ENCODE data around the gene SNX27.
A peak's percentile ranks its signal among the peaks of the same experiment; 100 is the strongest.
"Not testable (repeated sequence)": the region's sequence is repeated elsewhere in the genome, so short reads cannot be mapped to it uniquely, and the experiment has no call there.

Gene SNX27

DNA sequence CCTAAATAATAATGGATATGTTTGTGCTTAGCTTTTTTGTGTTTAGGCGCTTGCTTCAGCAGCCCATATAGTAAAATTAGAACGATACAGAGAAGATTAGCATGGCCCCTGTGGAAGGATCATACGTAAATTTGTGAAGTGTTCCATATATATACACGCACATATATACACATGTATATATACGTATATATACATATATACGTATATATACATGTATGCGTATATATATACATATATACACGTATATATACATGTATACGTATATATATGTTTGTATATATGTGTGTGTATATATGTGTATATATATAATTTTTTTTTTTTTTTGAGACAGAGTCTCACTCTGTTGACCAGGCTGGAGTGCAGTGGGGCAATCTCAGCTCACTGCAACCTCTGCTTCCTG, 17.4 kb downstream of the SNX27 start:
- DNase-seq (ENCODE audit: low read depth) = no peak
- H3K4me3 ChIP-seq (ENCODE audit: low read depth, low read length) = no peak overlapping the region

GRCh38 chr1:151635479-151636072, 23.7 kb downstream of the SNX27 start:
- no peak overlapping the region for H3K4me3 ChIP-seq (ENCODE audit: low read depth, low read length)
- DNase-seq (ENCODE audit: low read depth) = no peak

DNA sequence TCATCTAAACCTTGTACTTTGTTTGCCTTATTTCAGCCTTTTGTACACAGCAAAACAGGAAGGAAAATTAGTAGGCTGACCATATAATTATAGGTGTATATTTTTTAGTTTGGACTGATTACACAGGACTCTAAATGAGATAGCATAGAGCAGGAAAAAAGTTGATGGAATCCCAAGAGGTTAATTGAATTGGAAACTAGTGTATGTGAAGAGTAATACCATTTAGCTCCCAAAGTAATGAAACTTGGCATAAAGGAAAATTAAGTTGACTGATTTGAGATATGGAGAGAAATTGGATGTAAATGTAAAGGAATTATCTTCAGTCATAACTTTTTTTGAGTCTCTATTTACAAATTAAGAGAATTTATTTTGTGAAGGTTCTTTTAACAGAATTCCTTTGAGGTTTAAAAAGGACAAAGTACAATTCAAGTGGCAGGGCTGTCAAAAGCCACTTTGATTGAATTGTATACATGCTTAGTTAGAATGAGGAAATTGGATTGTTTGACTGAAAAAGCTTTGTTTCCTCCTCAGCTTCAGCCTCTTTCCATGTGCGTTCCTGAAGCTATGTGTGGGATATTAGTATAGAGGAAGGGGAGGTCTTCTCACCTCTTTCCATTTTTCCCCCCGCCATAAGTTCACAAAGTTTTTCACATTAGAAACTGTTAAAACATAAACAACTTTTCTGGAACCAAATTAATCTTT, 26.4 kb downstream of the SNX27 start:
- no peak overlapping the region for H3K4me3 ChIP-seq (ENCODE audit: low read depth, low read length)
- no peak for DNase-seq (ENCODE audit: low read depth)

DNA sequence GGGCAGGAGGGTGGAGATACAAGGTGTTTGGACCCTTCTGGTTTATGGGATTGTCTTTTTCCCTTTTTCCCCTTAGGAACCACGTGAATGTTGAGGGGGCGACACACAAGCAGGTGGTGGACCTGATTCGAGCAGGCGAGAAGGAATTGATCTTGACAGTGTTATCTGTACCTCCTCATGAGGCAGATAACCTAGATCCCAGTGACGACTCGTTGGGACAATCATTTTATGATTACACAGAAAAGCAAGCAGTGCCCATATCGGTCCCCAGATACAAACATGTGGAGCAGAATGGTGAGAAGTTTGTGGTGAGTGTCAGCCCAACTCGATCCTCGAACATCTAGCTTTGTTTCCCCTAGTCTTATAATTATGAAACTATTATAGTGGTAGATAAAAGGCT, 27.0 kb downstream of the SNX27 start:
- H3K4me3 ChIP-seq (ENCODE audit: low read depth, low read length) = no peak overlapping the region
- DNase-seq (ENCODE audit: low read depth) = no peak

DNA sequence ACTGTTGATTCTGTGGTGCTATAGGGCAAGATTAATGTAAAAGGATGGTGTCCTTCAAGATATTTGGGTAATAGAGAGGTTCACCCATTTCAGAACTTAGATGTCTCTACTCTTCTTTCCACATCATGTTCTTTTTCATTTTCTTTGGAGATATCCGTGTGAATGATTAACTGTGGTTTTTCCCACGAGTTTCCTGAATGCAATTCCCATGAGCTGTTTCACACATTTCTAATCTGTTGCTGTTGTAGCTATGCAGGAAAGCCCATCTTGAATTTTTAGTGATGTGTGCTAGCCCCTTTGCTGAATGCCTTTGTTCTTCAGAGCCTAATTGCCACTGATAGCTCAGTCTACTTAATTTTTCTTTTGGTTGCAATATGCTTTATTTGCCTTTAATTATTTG, 27.6 kb downstream of the SNX27 start:
- H3K4me3 ChIP-seq (ENCODE audit: low read depth, low read length) = no peak overlapping the region
- peak; percentile 9 for DNase-seq (ENCODE audit: low read depth)

DNA sequence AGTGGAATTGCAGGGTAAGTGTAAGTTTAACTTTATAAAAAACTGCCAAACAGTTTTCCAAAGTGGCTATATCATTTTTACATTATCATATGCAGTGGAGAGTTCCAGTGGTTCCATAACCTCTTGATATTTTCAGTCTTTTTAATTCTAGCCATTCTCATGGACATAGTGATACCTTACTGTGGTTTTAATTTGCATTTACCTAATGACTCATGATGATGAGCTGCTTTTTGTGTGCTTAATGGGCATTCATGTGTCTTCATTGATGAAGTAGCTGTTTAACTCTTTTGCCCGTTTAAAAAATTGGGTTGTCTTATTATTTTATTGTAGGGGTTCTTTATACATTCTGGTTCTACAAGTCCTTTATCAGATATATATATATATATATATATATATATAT, 29.4 kb downstream of the SNX27 start:
- no peak overlapping the region for H3K4me3 ChIP-seq (ENCODE audit: low read depth, low read length)
- DNase-seq (ENCODE audit: low read depth) = no peak

DNA sequence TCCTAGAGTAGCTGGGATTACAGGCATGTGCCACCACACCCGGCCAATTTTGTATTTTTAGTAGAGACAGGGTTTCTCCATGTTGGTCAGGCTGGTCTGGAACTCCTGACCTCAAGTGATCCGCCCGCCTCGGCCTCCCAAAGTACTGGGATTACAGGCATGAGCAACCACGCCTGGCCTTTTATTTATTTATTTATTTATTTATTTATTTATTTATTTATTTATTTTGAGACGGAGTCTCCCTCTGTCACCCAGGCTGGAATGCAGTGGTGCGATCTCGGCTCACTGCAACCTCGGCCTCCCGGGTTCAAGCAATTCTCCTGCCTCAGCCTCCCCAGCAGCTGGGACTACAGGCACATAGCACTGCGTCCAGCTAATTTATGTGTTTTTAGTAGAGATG, 31.2 kb downstream of the SNX27 start:
- H3K4me3 ChIP-seq (ENCODE audit: low read depth, low read length); DNase-seq (ENCODE audit: low read depth): not testable (repeated sequence)

DNA sequence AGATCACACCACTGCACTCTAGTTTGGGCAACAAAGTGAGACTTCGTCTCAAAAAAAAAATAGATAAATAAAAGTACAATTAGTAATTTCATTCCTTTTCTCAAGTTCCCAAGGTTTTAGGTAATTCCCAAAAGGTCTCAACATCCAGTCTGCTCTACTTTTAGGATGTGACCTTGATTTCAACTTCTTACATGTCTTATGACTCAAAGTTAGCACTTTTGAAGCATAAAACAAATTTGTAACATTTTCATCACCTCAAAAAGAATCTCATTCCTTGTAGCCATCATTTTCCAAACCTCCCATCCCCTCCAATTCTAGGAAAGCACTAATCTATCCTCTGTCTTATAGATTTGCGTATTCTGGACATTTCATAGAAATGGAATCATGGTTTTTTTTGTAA, 32.2 kb downstream of the SNX27 start:
- no peak for DNase-seq (ENCODE audit: low read depth)

GRCh38 chr1:151653397-151653796, 41.5 kb downstream of the SNX27 start:
- DNase-seq (ENCODE audit: low read depth) = peak; percentile 37
- H3K4me3 ChIP-seq (ENCODE audit: low read depth, low read length) = no peak overlapping the region

More for the DNA sequence above, 32.2 kb downstream of the SNX27 start:
- H3K4me3 ChIP-seq (ENCODE audit: low read depth, low read length) = no peak overlapping the region

DNA sequence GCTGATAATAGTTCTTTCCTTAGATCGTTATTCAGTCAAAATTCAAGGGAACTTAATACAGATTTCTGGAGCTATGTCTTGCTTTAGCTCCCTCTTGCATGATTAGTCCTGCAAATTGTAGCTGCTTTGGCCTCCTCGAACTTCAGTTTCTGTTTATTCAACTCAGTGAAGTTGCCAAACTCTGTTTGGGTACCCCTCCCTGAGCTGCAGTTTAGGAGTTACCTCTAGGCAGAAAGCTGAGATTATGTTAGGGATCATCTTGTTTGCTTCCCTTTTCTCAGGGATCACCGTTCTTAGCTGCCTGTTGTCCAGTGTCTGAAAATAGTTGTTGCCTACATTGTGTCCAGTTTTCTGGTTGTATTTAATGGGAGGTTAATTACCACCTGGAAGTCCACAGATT, 43.5 kb downstream of the SNX27 start:
- no peak for DNase-seq (ENCODE audit: low read depth)

GRCh38 chr1:151661751-151662150, 49.9 kb downstream of the SNX27 start:
- DNase-seq (ENCODE audit: low read depth) = no peak
- no peak overlapping the region for H3K4me3 ChIP-seq (ENCODE audit: low read depth, low read length)

More for the DNA sequence above, 43.5 kb downstream of the SNX27 start:
- H3K4me3 ChIP-seq (ENCODE audit: low read depth, low read length) = no peak overlapping the region

GRCh38 chr1:151668090-151668489, 56.2 kb downstream of the SNX27 start:
- no peak for DNase-seq (ENCODE audit: low read depth)
- no peak overlapping the region for H3K4me3 ChIP-seq (ENCODE audit: low read depth, low read length)

DNA sequence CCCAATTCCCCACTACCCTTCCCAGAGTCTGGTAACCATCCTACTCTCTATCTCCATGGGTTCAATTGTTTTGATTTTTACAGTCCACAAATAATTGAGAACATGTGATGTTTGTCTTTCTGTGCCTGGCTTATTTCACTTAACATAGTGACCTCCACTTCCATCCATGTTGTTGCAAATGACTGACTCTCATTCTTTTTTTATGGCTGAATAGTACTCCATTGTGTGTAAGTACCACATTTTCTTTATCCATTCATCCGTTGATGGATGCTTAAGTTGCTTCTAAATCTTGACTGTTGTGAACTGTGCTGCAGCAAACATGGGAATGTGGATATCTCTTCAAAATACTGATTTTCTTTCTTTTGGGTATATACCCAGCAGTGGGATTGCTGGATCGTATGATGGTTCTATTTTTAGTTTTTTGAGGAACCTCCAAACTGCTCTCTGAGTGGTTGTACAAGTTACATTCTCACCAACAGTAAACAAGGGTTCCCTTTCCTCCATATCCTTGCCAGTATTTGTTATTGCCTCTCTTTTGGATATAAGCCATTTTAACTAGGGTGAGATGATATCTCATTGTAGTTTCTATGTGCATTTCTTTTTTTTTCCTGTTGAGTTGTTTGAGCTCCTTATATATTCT, 58.3 kb downstream of the SNX27 start:
- not testable (repeated sequence) for DNase-seq (ENCODE audit: low read depth); H3K4me3 ChIP-seq (ENCODE audit: low read depth, low read length)

DNA sequence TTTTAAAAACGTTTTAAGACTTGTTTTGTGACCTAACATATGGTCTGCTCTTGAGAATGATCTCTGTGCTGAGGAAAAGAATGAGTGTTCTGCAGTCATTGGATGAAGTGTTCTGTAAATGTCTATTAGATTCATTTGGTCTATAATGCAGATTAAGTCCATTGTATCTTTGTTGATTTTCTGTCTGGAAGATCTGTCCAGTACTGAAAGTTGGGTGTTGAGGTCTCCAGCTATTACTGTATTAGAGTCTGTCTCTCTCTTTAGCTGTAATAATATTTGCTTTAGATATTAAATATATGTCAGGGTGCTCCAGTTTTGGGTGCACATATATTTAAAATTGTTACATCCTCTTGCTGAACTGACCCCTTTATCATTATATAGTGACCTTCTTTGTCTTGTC, 61.6 kb downstream of the SNX27 start:
- no peak for DNase-seq (ENCODE audit: low read depth)
- no peak overlapping the region for H3K4me3 ChIP-seq (ENCODE audit: low read depth, low read length)

DNA sequence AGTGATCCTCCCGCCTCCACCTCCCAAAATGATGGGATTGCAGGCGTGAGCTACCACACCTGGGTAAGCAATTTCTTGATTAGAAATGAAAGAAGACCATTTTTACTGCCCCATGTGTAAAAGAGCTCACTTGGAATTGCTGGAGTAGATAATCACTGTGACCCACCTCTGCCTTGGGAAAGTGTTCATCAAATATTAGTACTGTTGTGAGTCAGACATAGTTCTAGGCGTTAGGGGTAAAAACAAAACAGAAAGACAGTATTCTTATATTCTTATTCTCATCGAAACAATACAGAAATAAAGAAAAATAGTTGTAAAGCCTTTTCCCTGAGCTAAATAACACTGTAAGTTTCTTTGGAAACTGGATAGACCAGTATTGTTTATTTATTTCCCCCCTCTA, 68.5 kb downstream of the SNX27 start:
- no peak overlapping the region for H3K4me3 ChIP-seq (ENCODE audit: low read depth, low read length)

DNA sequence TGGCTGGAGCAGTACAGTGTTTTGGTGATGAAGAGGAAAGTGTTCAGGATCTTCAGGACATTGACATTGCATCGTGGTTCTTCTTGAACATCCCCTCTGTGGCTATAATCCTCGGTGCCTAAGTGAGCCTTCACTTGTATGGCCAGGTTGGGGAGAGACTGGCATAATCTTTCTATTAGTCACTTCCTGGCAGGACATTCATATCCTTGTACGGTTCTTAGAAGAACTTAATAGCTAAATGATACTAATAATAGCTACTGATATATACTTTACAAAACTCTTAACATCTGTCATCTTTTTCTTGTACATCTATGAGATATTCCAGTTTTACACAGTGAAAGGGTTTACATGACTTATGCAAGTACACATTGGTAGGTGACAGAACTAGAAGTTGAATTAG, 69.0 kb downstream of the SNX27 start:
- no peak overlapping the region for H3K4me3 ChIP-seq (ENCODE audit: low read depth, low read length)
- DNase-seq (ENCODE audit: low read depth) = peak; percentile 49

More for the DNA sequence above, 68.5 kb downstream of the SNX27 start:
- DNase-seq (ENCODE audit: low read depth) = no peak

GRCh38 chr1:151681923-151682322, 70.1 kb downstream of the SNX27 start:
- no peak for DNase-seq (ENCODE audit: low read depth)
- H3K4me3 ChIP-seq (ENCODE audit: low read depth, low read length) = no peak overlapping the region

DNA sequence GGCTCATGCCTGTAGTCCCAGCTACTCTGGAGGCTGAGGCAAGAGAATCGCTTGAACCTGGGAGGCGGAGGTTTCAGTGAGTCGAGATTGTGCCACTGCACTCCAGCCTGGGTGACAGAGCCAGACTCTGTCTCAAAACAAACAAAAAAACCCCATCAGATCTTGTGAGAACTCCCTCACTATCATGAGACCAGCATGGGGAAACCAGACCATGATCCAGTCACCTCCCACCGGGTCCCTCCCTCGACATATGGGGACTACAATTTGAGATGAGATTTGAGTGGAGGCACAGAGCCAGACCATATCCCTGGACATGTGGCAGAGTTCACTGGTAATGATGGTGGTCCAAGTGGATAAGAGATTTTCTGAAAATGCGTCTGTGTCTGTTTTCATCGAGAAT, 71.1 kb downstream of the SNX27 start:
- not testable (repeated sequence) for H3K4me3 ChIP-seq (ENCODE audit: low read depth, low read length); DNase-seq (ENCODE audit: low read depth)

- no peak for DNase-seq (ENCODE audit: low read depth)
- no peak overlapping the region for H3K4me3 ChIP-seq (ENCODE audit: low read depth, low read length)
Observed at GRCh38 chr1:151684128-151684527, 72.3 kb downstream of the SNX27 start.

DNA sequence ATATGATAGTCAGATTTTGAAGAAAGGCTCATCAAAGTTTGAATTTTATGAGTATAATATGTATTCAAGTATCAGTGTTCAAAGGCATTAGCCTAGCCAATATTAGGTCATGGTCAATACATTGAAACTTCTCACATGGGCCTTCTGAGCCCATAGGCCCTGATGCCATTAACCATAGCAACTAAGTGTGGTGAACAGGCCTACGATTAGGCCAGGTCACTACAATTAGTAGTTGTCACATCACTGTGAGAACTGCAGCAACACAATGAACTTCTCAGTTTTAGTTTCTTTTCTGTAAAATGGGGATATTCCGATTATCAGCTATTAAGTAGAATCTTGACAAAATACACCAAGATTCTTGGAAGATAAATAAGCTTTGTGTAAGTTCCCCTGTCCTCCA, 74.7 kb downstream of the SNX27 start:
- no peak for DNase-seq (ENCODE audit: low read depth)
- no peak overlapping the region for H3K4me3 ChIP-seq (ENCODE audit: low read depth, low read length)

DNA sequence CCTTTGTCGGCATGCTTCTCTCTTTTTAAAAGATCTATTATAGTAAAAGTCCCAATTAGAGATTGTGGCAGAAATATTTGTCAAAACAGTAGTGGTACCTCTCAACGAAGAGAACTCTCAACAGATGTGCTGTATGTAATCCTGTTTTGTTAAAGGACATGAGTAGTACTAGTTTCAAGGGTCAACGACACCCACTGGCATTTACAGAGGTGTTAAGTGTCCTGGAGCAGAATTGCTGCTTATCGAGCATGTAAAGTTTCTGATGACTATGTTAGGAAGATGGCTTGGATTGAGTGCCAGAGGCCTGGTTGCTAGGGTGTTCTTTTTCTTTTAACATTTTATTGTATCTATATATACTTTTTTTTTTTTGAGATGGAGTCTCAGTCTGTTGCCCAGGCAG, 77.6 kb downstream of the SNX27 start:
- DNase-seq (ENCODE audit: low read depth) = no peak
- H3K4me3 ChIP-seq (ENCODE audit: low read depth, low read length) = no peak overlapping the region

All from skeletal muscle cell (primary cell).